GM19043 (cell line): ENCODE measurements around the gene KRTAP5-10.
"Not testable (repeated sequence)": the region's sequence is repeated elsewhere in the genome, so short reads cannot be mapped to it uniquely, and the experiment has no call there.

ENCODE experiments used
- ATAC-seq: cut with Tn5 transposase; IDR thresholded peaks from one replicate; pipeline ENCODE4 v1.9.1; 2021; ENCODE audit warnings: low read depth; ENCODE audit not compliant: unreplicated experiment

The KRTAP5-10 gene

GRCh38 chr11:71604798-71605488 is 39.6 kb downstream of the KRTAP5-10 start:
- ATAC-seq: not testable (repeated sequence)

- ATAC-seq: not testable (repeated sequence)
Measured at GRCh38 chr11:71606853-71607519, 41.6 kb downstream of the KRTAP5-10 start.

- not testable (repeated sequence) for ATAC-seq
Measured at GRCh38 chr11:71607520-71608216, 42.3 kb downstream of the KRTAP5-10 start.

GRCh38 chr11:71608272-71608671 is 42.9 kb downstream of the KRTAP5-10 start:
- ATAC-seq: not testable (repeated sequence)

- ATAC-seq: not testable (repeated sequence)
Measured at GRCh38 chr11:71611218-71611910, 46.0 kb downstream of the KRTAP5-10 start.

- ATAC-seq: not testable (repeated sequence)
Measured at GRCh38 chr11:71613931-71614330, 48.6 kb downstream of the KRTAP5-10 start.

- ATAC-seq: not testable (repeated sequence)
Measured at GRCh38 chr11:71614366-71614917, 49.1 kb downstream of the KRTAP5-10 start.

- not testable (repeated sequence) for ATAC-seq
Measured at GRCh38 chr11:71615003-71615402, 49.6 kb downstream of the KRTAP5-10 start.
